GM10266 (cell line): ENCODE data around the gene C1QTNF2.

ENCODE experiments used
- DNase-seq: peaks from one replicate; pipeline ENCODE4 v3.0.0; 2012; ENCODE audit errors: extremely low spot score
- TF ChIP-seq, protein P1 (sequence below): IDR thresholded peaks from 2 replicates; pipeline ENCODE4 v1.5.1; 2012; ENCODE audit warnings: mild to moderate bottlenecking, low read depth; ENCODE audit not compliant: control insufficient read depth, insufficient read depth; ENCODE audit errors: missing control alignments

Gene C1QTNF2

DNA sequence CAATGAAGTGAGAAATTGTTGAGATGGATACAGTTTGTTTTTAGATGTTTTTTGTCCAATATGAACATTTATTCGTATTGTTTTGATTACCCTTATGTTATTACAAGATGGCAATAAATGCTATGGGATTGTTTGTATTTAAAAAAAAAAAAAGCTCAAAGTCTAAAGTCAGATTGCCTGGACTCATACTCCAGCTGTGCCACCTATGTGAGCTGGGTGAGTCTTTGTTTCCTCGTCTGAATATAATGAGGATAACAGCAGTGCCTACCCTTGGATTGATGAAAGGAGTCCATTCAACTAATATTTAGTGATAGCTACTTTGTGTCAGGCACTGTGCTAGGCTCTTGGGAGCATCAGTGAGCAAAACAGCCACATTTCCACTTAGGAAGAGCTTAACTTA, 43.4 kb downstream of the C1QTNF2 start:
- TF ChIP-seq, protein P1, sequence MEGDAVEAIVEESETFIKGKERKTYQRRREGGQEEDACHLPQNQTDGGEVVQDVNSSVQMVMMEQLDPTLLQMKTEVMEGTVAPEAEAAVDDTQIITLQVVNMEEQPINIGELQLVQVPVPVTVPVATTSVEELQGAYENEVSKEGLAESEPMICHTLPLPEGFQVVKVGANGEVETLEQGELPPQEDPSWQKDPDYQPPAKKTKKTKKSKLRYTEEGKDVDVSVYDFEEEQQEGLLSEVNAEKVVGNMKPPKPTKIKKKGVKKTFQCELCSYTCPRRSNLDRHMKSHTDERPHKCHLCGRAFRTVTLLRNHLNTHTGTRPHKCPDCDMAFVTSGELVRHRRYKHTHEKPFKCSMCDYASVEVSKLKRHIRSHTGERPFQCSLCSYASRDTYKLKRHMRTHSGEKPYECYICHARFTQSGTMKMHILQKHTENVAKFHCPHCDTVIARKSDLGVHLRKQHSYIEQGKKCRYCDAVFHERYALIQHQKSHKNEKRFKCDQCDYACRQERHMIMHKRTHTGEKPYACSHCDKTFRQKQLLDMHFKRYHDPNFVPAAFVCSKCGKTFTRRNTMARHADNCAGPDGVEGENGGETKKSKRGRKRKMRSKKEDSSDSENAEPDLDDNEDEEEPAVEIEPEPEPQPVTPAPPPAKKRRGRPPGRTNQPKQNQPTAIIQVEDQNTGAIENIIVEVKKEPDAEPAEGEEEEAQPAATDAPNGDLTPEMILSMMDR = no peak

DNA sequence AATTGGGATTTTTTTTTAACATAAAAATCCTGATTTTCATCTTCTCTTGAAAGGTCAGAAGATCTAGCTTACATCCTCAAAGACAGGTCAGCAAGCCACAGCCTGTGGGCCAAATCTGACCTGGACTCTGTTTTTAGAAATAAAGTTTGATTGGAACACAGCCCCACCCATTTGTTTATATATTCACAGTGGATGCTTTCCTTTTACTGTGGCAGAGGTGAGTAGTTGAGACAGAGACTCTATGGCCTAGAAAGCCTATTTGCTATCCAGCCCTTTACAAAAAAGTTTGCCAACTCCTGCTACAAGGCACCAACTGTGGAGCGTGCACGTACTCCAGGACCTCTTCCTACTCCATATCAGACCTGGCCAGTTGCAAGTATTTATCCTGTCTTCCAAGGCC, 44.7 kb downstream of the C1QTNF2 start:
- DNase-seq = no peak

More for the DNA sequence above, 43.4 kb downstream of the C1QTNF2 start:
- DNase-seq = no peak

DNA sequence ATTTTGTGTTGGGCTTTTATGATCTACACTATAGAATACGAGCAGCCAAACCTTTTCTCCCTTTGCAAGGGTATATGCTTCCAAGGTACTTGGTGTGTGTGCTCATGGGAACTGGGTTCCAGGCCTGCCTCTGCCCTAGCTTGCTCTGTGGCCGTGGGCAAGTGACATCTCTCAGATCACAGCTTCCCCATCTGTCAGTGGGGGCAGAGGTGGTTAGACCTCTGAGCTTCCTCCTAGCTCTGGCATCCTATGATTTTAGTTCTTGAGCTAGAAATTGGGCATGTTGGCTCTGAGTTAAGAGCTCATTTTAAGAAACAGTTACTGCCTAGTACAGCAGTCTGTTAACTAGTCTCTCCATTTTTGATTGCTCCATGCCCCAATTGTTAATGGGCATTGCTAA, 45.5 kb downstream of the C1QTNF2 start:
- TF ChIP-seq, protein P1 = no peak
- no peak for DNase-seq

More for the DNA sequence above, 44.7 kb downstream of the C1QTNF2 start:
- TF ChIP-seq, protein P1 = no peak

DNA sequence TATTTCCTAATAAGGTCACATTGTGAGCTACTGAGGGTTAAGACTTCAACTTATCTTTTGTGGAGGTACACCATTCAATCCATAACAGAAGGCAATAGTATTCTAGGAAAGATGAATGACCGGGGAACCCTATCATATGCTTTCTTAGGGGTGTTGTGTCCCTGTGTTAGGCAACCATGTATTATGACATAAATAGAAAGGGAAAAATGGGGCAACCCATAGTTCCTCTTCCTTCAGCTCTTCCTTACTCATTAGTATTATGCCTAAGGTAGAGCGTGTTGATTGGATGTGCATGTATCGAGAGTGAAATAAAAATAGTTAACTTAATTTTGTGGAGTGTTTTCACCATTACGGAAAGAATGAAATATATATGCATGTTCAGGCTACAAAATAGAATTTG, 52.0 kb downstream of the C1QTNF2 start:
- DNase-seq = no peak

DNA sequence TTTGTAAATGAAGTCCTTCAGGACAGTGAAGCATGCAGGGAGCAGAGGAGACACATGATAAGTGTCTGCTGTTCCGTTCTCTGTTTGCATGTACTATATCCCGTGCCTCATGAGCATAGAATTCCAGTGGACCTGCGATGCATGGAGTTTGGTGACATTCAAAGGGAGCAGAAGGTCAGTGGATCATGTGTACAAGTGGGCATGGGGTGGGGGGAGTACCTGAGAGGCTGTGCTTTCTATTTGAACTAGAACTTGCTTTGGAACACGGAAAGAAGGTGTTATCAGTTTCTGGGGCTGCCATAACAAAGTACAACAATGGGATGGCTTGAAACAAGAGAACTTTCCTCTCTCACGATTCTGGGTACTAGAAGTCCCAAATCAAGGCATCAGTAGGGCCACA, 53.0 kb downstream of the C1QTNF2 start:
- no peak for DNase-seq
- TF ChIP-seq, protein P1 = no peak

More for the DNA sequence above, 52.0 kb downstream of the C1QTNF2 start:
- TF ChIP-seq, protein P1 = no peak

DNA sequence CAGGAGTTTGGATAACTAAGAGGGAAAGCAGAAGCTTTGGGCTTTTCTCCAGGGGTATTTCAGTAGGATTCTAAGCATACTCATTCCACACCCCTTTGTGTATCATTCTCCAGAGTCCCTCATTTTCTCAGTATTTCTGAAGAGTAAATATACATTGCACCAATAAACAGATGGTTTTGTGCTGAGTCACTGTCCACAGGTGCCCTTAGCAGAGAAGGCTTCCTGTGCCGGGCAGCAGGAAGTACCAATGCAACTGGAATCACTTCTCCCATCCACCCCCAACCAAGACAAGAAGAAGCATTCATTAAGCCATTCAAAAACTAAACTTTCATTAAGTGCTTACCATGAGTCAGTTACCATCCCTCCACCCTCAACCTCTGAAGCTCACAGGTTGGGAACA, 54.5 kb downstream of the C1QTNF2 start:
- no peak for DNase-seq
- TF ChIP-seq, protein P1 = no peak

DNA sequence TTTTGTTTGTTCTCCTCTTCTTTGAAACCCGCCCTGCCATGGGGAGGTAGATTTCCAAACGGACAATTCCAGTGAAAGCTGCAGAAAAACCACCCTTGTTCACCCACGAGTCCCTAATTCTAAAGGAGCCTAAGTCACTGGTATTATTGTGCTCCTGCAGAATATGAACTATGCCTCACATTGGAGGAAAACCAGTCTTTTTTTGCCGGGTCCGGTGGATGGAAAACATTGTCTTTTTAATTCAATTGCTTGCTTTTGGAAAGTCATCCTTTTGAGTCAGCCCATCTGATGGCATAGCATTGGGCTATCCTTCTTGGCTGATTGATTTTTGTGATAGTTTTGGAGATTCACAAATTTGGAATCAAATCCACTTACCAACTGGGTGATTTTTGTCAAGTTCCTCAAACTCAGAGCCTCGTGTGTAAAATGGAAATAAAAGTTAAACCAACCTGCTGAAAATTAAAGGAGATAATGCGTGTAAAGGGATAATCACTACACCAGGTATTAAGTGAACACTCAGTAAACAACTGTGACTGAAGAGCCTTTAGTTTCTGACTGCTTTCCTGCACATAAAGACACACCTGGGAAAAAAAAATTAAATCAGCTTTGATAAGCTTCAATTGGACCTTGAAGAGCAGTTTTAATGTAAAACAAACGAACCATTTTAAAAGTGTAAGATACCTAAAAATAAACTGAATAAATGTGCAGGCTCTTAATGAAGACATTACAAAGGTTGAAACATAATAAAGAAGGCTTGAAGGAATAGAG, 57.3 kb downstream of the C1QTNF2 start:
- DNase-seq = peak; percentile 27

More for the DNA sequence above, 57.3 kb downstream of the C1QTNF2 start:
- TF ChIP-seq, protein P1 = no peak
